NK-92 treated with Interleukin-12 subunit alpha and Interleukin-12 subunit beta, amount 100 ng/mL, for 24 hours (cell line): ENCODE data around the gene NCF2.

Source experiments
- DNase-seq: peaks from one replicate; lab custom pipeline; 2025; lab: John Stamatoyannopoulos, UW

Gene NCF2

GRCh38 chr1:183611021-183611420 lies 20.8 kb upstream of the NCF2 start:
- DNase-seq: no peak

- DNase-seq: no peak
Measured at GRCh38 chr1:183609759-183610452, 19.6 kb upstream of the NCF2 start.

GRCh38 chr1:183609313-183609712 lies 19.1 kb upstream of the NCF2 start:
- DNase-seq: no peak

GRCh38 chr1:183607322-183607980 lies 17.2 kb upstream of the NCF2 start:
- DNase-seq: no peak

- no peak for DNase-seq
Measured at GRCh38 chr1:183605904-183606303, 15.6 kb upstream of the NCF2 start.

GRCh38 chr1:183604815-183605214 lies 14.6 kb upstream of the NCF2 start:
- DNase-seq: no peak

- no peak for DNase-seq
Measured at GRCh38 chr1:183604038-183604808, 14.0 kb upstream of the NCF2 start.

- DNase-seq: no peak
Measured at GRCh38 chr1:183602510-183602909, 12.3 kb upstream of the NCF2 start.

- no peak for DNase-seq
Measured at GRCh38 chr1:183600634-183601033, 10.4 kb upstream of the NCF2 start.

- no peak for DNase-seq
Measured at GRCh38 chr1:183600136-183600535, 9.9 kb upstream of the NCF2 start.

- no peak for DNase-seq
Measured at GRCh38 chr1:183598386-183598785, 8.1 kb upstream of the NCF2 start.

GRCh38 chr1:183597656-183598347 lies 7.5 kb upstream of the NCF2 start:
- no peak for DNase-seq

GRCh38 chr1:183596500-183596899 lies 6.2 kb upstream of the NCF2 start:
- no peak for DNase-seq

- no peak for DNase-seq
Measured at GRCh38 chr1:183595537-183595936, 5.3 kb upstream of the NCF2 start.

- DNase-seq: no peak
Measured at GRCh38 chr1:183593356-183593755, 3.1 kb upstream of the NCF2 start.

GRCh38 chr1:183592733-183593132 lies 2.5 kb upstream of the NCF2 start:
- DNase-seq: no peak

- DNase-seq: no peak
Measured at GRCh38 chr1:183589874-183590243, 400 bp downstream of the NCF2 start.

- no peak for DNase-seq
Measured at GRCh38 chr1:183589384-183589783, 875 bp downstream of the NCF2 start.

- DNase-seq: no peak
Measured at GRCh38 chr1:183588827-183589226, 1.4 kb downstream of the NCF2 start.

- no peak for DNase-seq
Measured at GRCh38 chr1:183586926-183587325, 3.3 kb downstream of the NCF2 start.

- no peak for DNase-seq
Measured at GRCh38 chr1:183586455-183586854, 3.8 kb downstream of the NCF2 start.

- DNase-seq: no peak
Measured at GRCh38 chr1:183585038-183585437, 5.2 kb downstream of the NCF2 start.

GRCh38 chr1:183584147-183584546 lies 6.1 kb downstream of the NCF2 start:
- DNase-seq: no peak
